Subcutaneous adipose tissue (tissue), 4 donors: ENCODE results near the gene SIPA1L3. TPM values are rescaled to one million over a fixed set of nuclear protein-coding genes. Genes with fewer than 3 reads are reported as not detected.

Source experiments
- total RNA-seq, 4 donors: library from RNA; depleted of rRNA; stranded (reverse); fragments of >200 nt; gene quantifications; one replicate each; pipeline ENCODE4 v1.1.0, GENCODE V29; 2016
- TF ChIP-seq, protein P1 (sequence below): fragments of 450-650 bp; IDR thresholded peaks from one replicate; pipeline ENCODE4 v1.5.1; 2016; ENCODE audit warnings: low read depth, mild to moderate bottlenecking, control low read depth, antibody characterized with exemption, moderate library complexity

Gene SIPA1L3
- total RNA-seq, 4 donors from 2014 or later: 8.2 to 15.3 (median 11.6) TPM

- TF ChIP-seq, protein P1, sequence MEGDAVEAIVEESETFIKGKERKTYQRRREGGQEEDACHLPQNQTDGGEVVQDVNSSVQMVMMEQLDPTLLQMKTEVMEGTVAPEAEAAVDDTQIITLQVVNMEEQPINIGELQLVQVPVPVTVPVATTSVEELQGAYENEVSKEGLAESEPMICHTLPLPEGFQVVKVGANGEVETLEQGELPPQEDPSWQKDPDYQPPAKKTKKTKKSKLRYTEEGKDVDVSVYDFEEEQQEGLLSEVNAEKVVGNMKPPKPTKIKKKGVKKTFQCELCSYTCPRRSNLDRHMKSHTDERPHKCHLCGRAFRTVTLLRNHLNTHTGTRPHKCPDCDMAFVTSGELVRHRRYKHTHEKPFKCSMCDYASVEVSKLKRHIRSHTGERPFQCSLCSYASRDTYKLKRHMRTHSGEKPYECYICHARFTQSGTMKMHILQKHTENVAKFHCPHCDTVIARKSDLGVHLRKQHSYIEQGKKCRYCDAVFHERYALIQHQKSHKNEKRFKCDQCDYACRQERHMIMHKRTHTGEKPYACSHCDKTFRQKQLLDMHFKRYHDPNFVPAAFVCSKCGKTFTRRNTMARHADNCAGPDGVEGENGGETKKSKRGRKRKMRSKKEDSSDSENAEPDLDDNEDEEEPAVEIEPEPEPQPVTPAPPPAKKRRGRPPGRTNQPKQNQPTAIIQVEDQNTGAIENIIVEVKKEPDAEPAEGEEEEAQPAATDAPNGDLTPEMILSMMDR: no peak
Observed at GRCh38 chr19:38082256-38083118, 175.5 kb downstream of the SIPA1L3 start.

DNA sequence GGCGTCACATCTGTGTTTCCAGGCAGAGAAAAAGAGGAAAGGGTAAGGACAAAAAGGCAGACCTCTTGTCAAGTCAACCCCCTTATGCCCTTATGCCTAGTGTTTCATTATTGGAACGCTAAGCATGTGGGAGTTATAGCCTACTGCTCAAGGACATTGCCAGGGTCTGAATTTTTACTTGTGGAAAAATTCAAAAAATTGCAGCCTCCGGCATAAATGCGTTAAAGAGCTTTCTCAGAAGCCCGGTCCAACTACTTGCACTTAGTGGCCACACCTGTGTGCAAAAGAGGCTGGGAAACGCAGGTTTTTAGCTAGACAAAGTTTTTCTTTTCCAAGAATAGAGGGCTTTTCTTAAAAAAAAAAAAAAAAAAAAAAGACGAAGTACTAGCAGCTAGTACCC lies 177.2 kb downstream of the SIPA1L3 start:
- TF ChIP-seq, protein P1: no peak

DNA sequence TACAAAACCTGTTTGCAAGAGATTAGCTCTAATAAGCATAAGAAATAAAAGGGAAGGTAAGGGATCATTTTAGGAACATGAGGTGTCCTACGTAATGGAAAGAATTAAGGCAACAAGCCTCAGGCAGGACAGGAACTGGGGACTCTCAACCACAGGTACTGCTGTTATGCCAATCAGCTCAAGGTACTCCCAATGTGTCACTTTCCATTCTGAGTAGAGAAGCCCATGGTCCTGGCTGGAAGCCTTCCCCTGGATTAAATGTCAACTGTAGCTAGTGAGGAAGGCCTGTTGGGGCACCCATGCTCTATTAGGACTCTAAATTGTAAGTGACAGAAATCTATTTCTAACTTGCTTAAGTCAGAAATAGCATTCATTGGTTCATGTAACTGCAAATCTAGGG lies 182.4 kb downstream of the SIPA1L3 start:
- TF ChIP-seq, protein P1: no peak

- TF ChIP-seq, protein P1: no peak
Observed at GRCh38 chr19:38093154-38093553, 186.1 kb downstream of the SIPA1L3 start.

GRCh38 chr19:38093587-38093986 lies 186.6 kb downstream of the SIPA1L3 start:
- TF ChIP-seq, protein P1: no peak

DNA sequence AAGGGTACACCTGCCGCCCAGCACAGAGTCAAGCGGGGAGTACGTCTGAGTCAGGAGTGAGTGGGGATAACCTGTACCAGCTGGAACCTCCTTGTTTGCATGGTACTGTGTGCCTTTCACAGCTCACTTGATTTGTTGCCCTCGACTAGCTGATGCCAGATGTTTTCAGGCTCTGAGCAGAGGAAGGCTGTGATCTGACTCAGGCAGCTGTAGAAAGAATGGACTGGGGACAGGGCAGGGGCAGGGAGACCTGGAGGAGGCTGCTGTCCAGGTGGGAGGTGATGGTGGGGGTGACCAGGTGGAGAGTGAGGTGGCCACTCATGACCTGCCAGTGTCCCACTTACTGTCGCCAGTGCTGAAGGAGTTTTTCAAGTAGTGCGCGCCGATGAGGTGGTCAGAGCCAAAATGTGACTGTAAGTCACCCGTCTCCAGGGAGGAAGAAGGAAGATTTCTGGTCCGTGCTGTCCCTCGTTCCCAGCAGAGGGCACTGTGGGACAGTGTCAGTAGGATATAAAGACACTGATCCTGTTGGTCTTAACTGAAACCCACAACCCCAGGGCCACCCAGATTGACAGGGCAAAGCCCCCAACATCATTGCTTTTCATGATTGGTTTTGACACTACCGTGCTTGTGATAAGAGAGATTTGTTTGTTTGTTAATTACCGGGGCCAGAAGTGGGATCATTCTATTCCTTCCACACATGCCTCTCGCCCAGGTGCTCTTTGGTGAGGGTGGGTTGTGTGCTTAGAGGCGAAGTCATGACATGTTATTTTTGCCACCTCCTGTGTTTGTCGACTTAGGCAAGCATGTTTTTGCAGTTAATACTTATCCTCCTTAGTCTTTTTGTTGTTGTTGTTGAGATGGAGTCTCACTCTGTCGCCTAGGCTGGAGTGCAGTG lies 188.7 kb downstream of the SIPA1L3 start:
- TF ChIP-seq, protein P1: no peak

DNA sequence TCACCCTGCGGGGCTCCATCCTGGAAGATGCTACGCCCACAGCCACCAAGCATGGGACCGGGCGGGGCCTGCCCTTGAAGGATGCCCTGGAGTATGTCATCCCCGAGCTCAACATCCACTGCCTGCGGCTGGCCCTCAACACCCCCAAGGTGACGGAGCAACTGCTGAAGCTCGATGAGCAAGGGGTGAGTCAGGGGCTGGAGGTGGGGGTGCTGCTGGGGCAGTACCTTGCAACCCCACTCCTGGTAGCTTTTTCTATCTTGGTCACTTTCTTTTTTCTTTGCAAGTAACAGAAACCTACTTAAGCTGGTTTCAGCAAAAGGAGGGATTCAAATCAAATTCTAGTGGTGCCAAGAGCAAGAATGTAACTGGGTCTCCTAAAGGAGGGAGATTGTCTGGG lies 193.0 kb downstream of the SIPA1L3 start:
- TF ChIP-seq, protein P1: no peak
